Endometrium (tissue), 2 donors: ENCODE measurements around the gene TIMM44.
"Not testable (repeated sequence)": the region's sequence is repeated elsewhere in the genome, so short reads cannot be mapped to it uniquely, and the experiment has no call there.

Experiments used
- FAIRE-seq: peaks from 2 replicates; lab custom pipeline; 2012; peaks lifted over from hg19 to GRCh38; lab: Jason Lieb, UNC
- donor health status: control.
- donor health status: control.

Gene TIMM44

DNA sequence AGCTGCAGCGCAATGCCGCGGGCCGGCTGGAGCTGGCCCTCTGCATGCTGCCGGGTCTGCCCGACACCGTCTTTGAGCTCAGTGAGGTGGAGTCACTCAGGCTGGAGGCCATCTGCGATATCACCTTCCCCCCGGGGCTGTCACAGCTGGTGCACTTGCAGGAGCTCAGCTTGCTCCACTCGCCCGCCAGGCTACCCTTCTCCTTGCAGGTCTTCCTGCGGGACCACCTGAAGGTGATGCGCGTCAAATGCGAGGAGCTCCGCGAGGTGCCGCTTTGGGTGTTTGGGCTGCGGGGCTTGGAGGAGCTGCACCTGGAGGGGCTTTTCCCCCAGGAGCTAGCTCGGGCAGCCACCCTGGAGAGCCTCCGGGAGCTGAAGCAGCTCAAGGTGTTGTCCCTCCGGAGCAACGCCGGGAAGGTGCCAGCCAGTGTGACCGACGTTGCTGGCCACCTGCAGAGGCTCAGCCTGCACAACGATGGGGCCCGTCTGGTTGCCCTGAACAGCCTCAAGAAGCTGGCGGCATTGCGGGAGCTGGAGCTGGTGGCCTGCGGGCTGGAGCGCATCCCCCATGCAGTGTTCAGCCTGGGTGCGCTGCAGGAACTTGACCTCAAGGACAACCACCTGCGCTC is 43.6 kb downstream of the TIMM44 start:
- no peak for FAIRE-seq

- FAIRE-seq, result no peak
Measured at GRCh38 chr19:7898967-7899366, 44.5 kb downstream of the TIMM44 start.

GRCh38 chr19:7897292-7897691 is 46.2 kb downstream of the TIMM44 start:
- no peak for FAIRE-seq

- no peak for FAIRE-seq
Measured at GRCh38 chr19:7895565-7895964, 47.9 kb downstream of the TIMM44 start.

- FAIRE-seq, result no peak
Measured at GRCh38 chr19:7894612-7895309, 48.7 kb downstream of the TIMM44 start.

DNA sequence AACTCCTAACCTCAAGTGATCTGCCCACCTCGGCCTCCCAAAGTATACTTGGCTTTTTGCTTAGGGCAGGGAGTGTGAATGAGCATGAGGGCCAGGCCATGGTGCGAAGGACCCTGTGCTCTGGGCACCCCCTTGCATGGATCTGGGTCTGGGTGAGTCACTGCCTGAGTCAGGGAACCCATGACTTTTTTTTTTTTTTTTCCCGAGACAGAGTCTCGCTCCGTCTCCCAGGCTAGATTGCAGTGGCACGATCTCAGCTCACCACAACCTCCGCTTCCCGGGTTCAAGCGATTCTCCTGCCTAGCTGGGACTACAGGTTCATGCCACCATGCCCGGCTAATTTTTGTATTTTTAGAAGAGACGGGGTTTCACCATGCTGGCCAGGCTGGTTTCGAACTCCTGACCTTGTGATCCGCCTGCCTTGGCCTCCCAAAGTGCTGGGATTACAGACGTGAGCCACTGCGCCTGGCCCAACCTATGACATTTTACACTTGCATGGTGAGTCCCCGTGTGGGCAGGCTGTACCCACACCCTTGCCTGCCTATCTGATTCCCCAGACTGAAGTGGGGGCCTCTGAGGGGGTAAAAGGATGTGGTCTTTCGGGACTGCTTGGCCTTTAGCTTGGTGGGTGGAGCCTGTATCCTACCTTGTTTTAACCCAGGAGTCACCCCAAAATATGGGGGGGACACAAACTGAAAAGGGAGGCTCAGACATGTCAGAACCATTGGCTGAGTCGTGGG is 49.9 kb downstream of the TIMM44 start:
- not testable (repeated sequence) for FAIRE-seq

DNA sequence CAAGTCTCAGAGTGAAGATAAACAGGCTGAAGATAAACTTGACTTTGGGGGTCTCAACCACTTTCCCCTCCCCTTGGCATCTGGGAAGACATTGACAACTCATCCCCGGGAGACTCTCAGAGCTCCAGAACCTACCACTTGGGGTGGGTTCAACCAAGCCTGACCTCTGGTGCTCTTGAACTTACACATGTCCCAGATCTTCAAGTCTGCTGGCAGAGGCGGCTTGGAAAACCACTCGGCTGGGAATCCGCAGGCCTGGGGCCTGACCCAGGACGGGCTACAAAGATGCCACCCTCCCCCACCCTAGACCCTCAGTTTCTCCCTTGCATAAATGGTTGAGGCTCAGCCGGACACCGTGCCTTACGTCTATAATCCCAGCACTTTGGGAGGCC is 54.6 kb downstream of the TIMM44 start:
- no peak for FAIRE-seq

DNA sequence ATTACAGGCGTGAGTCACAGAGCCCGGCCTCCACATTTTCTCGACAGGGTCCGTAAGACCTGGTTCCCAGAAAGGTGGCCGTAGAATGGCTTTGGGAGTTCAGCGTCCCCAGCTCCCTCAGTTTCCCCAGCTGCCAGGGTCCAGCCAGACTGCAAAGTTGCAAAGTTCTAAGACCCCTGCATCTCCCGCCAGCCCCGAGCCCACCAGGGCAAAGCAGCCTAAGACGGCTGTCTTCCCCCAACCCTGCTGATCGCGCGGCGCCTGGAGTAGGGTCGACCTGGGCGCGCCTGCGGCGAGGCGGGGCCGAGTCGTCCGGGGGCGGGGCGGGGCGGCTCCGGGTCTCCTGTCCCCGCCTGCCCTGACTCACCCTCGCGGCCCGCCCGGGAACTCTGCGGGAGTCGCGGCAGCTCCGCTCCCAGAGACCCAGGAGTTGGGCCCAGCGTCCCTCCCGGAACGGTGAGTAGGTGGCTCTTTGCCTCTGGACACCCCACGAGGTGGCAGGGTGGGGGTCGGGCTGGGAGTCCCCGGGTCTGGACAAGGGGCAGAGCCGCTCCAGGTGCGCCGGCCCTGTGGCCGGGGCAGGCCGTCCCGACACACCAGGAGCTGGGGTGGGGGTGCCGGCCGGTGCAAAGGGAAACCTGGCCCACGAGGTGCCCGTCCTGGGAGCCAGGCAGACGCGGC is 55.2 kb downstream of the TIMM44 start, which contains the start of gene LRRC8E:
Gene LRRC8E (plus strand): TSS at position 366 of the 681 bp plus-strand sequence. CDS start 7,094 bp downstream, outside the sequence.
- FAIRE-seq, result no peak

- no peak for FAIRE-seq
Measured at GRCh38 chr19:7887408-7888144, 55.9 kb downstream of the TIMM44 start.

- FAIRE-seq, result no peak
Measured at GRCh38 chr19:7885818-7886217, 57.6 kb downstream of the TIMM44 start.

- FAIRE-seq, result no peak
Measured at GRCh38 chr19:7883796-7884570, 59.5 kb downstream of the TIMM44 start.

- FAIRE-seq, result no peak
Measured at GRCh38 chr19:7883105-7883504, 60.4 kb downstream of the TIMM44 start.

DNA sequence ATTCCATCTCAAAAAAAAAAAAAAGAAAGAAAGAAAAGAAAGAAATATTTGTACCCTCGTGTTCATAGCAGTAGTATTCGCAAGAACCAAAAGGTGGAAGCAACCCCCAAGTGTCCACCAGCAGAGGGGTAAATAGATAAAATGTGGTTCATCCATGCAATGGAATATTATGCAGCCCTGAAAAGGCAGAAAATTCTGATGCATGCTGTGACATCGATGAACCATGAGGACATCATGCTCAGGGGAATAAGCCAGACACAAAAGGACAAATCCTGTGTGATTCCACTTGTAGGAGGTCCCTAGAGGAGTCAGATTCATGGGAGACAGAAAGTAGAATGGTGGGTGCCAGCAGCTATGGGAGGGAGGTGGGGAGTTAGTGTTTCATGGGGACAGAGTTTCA is 61.6 kb downstream of the TIMM44 start:
- no peak for FAIRE-seq

DNA sequence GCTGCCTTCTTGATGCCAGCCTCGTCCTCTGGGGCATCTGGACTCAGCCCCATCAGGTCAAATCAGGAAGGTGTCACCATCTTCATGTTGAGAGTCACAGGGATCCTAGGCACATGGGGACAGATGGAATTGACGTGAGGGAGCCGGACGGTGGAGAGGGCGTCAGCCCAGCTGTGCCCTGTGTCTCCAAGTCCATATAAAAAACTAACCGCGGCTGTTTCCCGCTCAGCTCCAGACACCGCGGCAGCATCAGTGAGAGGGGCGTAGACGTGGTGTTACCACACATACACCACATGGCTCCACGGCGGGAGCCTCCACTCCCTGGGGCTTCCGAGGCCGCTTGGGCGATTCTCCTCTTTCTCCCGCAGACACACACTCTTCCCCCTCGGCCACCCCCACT is 63.6 kb downstream of the TIMM44 start:
- FAIRE-seq, result no peak

DNA sequence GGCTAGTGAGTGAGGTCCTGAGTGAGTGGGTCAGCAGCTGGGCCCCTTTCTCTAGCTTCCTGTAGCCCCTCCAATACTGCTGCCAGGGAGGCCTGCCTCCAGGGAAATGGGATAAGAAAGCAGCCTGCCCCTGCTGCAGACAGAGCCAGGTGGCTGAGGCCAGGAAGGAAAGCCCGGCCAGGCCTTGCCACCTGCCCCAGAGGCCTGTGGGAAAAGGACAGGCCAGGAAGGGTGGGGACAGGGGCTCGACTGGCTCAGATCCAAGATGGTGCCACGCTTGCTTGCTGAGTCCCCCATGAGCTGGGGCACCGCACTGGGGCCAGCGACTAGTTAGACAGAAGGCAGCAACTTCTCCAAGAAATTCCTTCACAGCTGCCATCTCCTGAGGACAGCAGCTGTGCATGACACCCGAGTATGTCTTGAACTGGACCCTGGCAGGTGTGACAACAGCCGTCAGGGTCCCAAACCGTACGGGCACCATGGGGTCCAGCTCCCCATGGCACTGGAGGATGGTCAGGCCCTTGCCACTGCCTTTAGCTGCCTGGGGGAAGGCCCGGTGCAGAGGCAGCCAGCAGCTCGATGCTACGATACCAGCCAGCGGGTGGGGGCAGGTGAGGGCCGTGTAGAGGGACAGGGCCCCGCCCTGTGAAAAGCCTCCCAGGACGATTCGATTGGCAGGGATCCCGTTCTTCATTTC is 64.2 kb downstream of the TIMM44 start:
- FAIRE-seq, result no peak

DNA sequence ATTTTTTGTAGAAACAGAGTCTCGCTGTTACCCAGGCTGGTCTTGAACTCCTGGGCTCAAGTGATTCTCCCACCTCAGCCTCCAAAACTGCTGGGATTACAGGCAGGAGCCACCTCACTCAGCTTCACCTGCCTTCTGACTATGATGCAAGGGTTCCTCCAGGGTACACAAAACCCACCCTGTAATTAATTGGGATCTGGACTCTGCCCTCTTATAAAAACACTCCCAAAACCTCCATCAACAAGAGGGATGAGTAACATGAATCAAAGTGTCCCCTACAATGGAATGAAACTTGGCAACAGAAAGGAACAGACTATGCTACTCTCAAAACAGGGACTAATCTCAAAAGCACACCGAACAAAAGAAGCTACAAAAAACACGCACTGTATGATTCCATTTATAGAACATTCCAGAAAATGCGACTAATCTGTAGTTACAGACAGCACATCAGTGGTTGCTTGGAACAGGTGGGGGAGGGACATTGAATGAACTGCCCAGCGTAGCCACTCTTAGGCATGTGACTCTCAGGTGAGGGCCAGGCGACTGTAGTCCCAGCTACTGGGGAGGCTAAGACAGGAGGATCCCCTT is 66.1 kb downstream of the TIMM44 start:
- FAIRE-seq, result no peak
